Measurements from ENCODE around the gene HSD3B1. TPM values are rescaled to one million over a fixed set of nuclear protein-coding genes. Genes with fewer than 3 reads are reported as not detected.

Gene HSD3B1
- total and polyA plus RNA-seq, 2 experiments from 2014 or later = 44.8 to 62.4 TPM

DNA sequence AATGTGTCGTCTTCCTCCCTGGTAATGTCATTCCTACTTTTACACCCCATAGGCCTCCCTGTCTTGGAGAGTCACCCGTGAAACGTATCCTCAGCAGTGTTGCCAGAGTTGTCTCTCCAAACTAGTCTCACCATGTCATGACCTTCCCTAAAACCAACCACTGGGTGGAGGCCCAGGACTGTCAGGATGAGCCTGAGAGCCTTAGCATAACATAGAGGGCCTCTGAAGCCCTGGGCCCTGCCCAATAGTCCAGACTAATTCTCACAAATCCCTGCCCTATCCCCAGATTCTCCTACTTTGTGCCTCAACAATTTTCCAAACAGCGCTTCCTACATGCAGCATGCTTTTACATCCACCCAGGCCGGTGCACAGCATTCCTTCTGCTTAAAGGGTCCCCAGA is 29.3 kb upstream of the HSD3B1 start:
- no peak for TF ChIP-seq EZH2phosphoT487 (IDR thresholded peaks at IDR 0.05; ENCODE audit: low read depth, severe bottlenecking, unreplicated experiment)
- TF ChIP-seq CTCF (IDR thresholded peaks at IDR 0.05; ENCODE audit: poor library complexity) = no peak
- TF ChIP-seq EZH2 (IDR thresholded peaks at IDR 0.05; ENCODE audit: borderline replicate concordance) = no peak
- peaks cover 6% of the 10 kb centered on the region for H3K4me1 ChIP-seq (ENCODE audit: insufficient read depth)

GRCh38 chr1:119480175-119480574 is 26.8 kb upstream of the HSD3B1 start:
- 65% methylated on average over 2 of the region's 2 CpGs for WGBS (ENCODE audit: low lambda C conversion rate, missing lambda C conversion rate)
- TF ChIP-seq EZH2 (IDR thresholded peaks at IDR 0.05; ENCODE audit: borderline replicate concordance) (no peak), EZH2phosphoT487 (IDR thresholded peaks at IDR 0.05; ENCODE audit: low read depth, severe bottlenecking, unreplicated experiment) (no peak), CTCF (IDR thresholded peaks at IDR 0.05; ENCODE audit: poor library complexity) (no peak)
- Histone ChIP-seq H4K20me1 (ENCODE audit: insufficient read depth, poor library complexity, severe bottlenecking) (no peaks in the 10 kb centered on the region), H3K9me3 (ENCODE audit: low read depth) (no peaks in the 10 kb centered on the region), H3K4me1 (ENCODE audit: insufficient read depth) (peaks cover 22% of the 10 kb centered on the region), H3K4me2 (no peak overlapping the region), H3K36me3 (replicated peaks; ENCODE audit: insufficient read depth, low read depth) (no peaks in the 10 kb centered on the region), H3K27ac (no peak overlapping the region), H3K27me3 (no peaks in the 10 kb centered on the region), H2AFZ (no peak overlapping the region), H3K79me2 (no peaks in the 10 kb centered on the region), H3K9me2 (replicated peaks; ENCODE audit: insufficient read depth) (no peaks in the 10 kb centered on the region), H3K4me3 (no peak overlapping the region)
- DNase-seq (ENCODE audit: low spot score) = no peak

More for the DNA sequence above, 29.3 kb upstream of the HSD3B1 start:
- no peaks in the 10 kb centered on the region for H3K9me2 ChIP-seq (replicated peaks; ENCODE audit: insufficient read depth)
- no peaks in the 10 kb centered on the region for H3K36me3 ChIP-seq (replicated peaks; ENCODE audit: insufficient read depth, low read depth)
- H3K27me3 ChIP-seq = no peaks in the 10 kb centered on the region
- no peak overlapping the region for H3K27ac ChIP-seq
- no peaks in the 10 kb centered on the region for H4K20me1 ChIP-seq (ENCODE audit: insufficient read depth, poor library complexity, severe bottlenecking)
- H3K4me2 ChIP-seq = no peak overlapping the region
- 90% methylated on average over 5 of the region's 5 CpGs for WGBS (ENCODE audit: low lambda C conversion rate, missing lambda C conversion rate)
- H3K79me2 ChIP-seq = no peaks in the 10 kb centered on the region
- H2AFZ ChIP-seq = no peak overlapping the region
- no peaks in the 10 kb centered on the region for H3K9me3 ChIP-seq (ENCODE audit: low read depth)
- DNase-seq (ENCODE audit: low spot score) = no peak
- no peak overlapping the region for H3K4me3 ChIP-seq

DNA sequence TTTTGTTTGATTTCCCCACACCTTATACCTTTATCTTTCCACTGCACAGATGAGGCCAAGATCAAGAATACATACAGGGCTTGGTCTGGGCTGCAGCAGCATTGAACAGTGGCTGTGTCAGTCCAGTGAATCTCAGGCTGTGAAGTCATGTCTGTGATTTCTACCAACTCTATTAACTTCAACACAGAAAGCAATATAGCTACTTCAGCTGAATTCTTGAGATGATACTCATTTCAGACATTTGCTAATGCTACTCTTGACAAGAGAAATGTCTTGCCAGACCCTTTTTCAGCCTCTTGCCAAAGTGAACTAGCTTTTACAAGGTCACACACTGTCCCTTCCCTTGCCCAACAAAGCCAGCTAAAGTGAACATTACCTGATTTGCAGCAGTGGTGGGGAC is 25.1 kb upstream of the HSD3B1 start:
- Histone ChIP-seq H3K27ac (no peak overlapping the region), H3K27me3 (no peaks in the 10 kb centered on the region), H4K20me1 (ENCODE audit: insufficient read depth, poor library complexity, severe bottlenecking) (no peaks in the 10 kb centered on the region), H2AFZ (no peak overlapping the region), H3K4me3 (no peak overlapping the region), H3K36me3 (replicated peaks; ENCODE audit: insufficient read depth, low read depth) (no peaks in the 10 kb centered on the region), H3K4me2 (no peak overlapping the region), H3K4me1 (ENCODE audit: insufficient read depth) (peaks cover 17% of the 10 kb centered on the region), H3K9me3 (ENCODE audit: low read depth) (no peaks in the 10 kb centered on the region), H3K9me2 (replicated peaks; ENCODE audit: insufficient read depth) (no peaks in the 10 kb centered on the region), H3K79me2 (no peaks in the 10 kb centered on the region)
- TF ChIP-seq EZH2 (IDR thresholded peaks at IDR 0.05; ENCODE audit: borderline replicate concordance) = no peak
- TF ChIP-seq EZH2phosphoT487 (IDR thresholded peaks at IDR 0.05; ENCODE audit: low read depth, severe bottlenecking, unreplicated experiment) = no peak
- no peak for TF ChIP-seq CTCF (IDR thresholded peaks at IDR 0.05; ENCODE audit: poor library complexity)
- DNase-seq (ENCODE audit: low spot score) = no peak

All from hepatocyte (in vitro differentiated cells).